WTC11 (cell line): ENCODE results near the gene TSPAN7. TPM values are rescaled to one million over a fixed set of nuclear protein-coding genes. Genes with fewer than 3 reads are reported as not detected.

ENCODE experiments used
- ATAC-seq: fragments of 200-7000 bp; cut with Tn5 transposase; 2 replicates; pipeline ENCODE4 v1.10.0; 2021; ENCODE audit warnings: mild to moderate bottlenecking, moderate library complexity
- CTCF ChIA-PET: fragments of 300-600 bp; sonication (Branson Sonifier 250); formaldehyde crosslinking; loops from one replicate; lab custom pipeline; 2021; ENCODE audit warnings: antibody characterized with exemption; lab: Charles Lee
- POLR2A ChIA-PET: fragments of 350-600 bp; sonication (Branson Sonifier 250); formaldehyde crosslinking; loops from one replicate; lab custom pipeline; 2021; ENCODE audit warnings: antibody characterized with exemption; lab: Charles Lee
- DNase-seq: peaks from one replicate; pipeline ENCODE4 v3.0.0; 2021; ENCODE audit warnings: low spot score
- H3K27ac Mint-ChIP-seq: 2 replicates; pipeline ENCODE4 v1.8.0; 2021; ENCODE audit warnings: mixed read lengths
- H3K27me3 Mint-ChIP-seq: 2 replicates; pipeline ENCODE4 v1.8.0; 2021; ENCODE audit warnings: low read depth, mild to moderate bottlenecking, moderate library complexity, mixed read lengths
- H3K36me3 Mint-ChIP-seq: 2 replicates; pipeline ENCODE4 v1.8.0; 2021; ENCODE audit warnings: mixed read lengths
- H3K4me1 Mint-ChIP-seq: 2 replicates; pipeline ENCODE4 v1.8.0; 2022; ENCODE audit warnings: mixed read lengths
- H3K4me3 Mint-ChIP-seq: 2 replicates; pipeline ENCODE4 v1.8.0; 2021; ENCODE audit warnings: mild to moderate bottlenecking, moderate library complexity, mixed read lengths
- H3K9me3 Mint-ChIP-seq: 2 replicates; pipeline ENCODE4 v1.8.0; 2021; ENCODE audit warnings: mixed read lengths
- ATF2 ChIP-seq: sonication (generic); formaldehyde crosslinking; IDR thresholded peaks from 2 replicates; pipeline ENCODE4 v1.8.1; 2022; ENCODE audit warnings: low read depth, missing genetic modification reagents, borderline replicate concordance
- CREB1 ChIP-seq: sonication (generic); formaldehyde crosslinking; IDR thresholded peaks from 2 replicates; pipeline ENCODE4 v1.8.0; 2023; ENCODE audit warnings: mild to moderate bottlenecking, missing genetic modification reagents
- CREM ChIP-seq: sonication (generic); formaldehyde crosslinking; IDR thresholded peaks from 2 replicates; pipeline ENCODE4 v1.8.1; 2022; ENCODE audit warnings: mild to moderate bottlenecking, missing genetic modification reagents, moderate library complexity
- E2F1 ChIP-seq: sonication (generic); formaldehyde crosslinking; IDR thresholded peaks from 2 replicates; pipeline ENCODE4 v1.8.0; 2022; ENCODE audit warnings: mild to moderate bottlenecking, missing genetic modification reagents
- E2F5 ChIP-seq: sonication (generic); formaldehyde crosslinking; IDR thresholded peaks from 2 replicates; pipeline ENCODE4 v1.8.1; 2022; ENCODE audit warnings: mild to moderate bottlenecking, moderate library complexity, missing genetic modification reagents
- ELF4 ChIP-seq: sonication (generic); formaldehyde crosslinking; IDR thresholded peaks from 2 replicates; pipeline ENCODE4 v1.8.1; 2022; ENCODE audit warnings: low read depth, mild to moderate bottlenecking, moderate library complexity, missing genetic modification reagents
- ESRRA ChIP-seq: sonication (generic); formaldehyde crosslinking; IDR thresholded peaks from 2 replicates; pipeline ENCODE4 v1.8.1; 2022; ENCODE audit warnings: mild to moderate bottlenecking, missing genetic modification reagents, borderline replicate concordance
- ETV6 ChIP-seq: sonication (generic); formaldehyde crosslinking; IDR thresholded peaks from 2 replicates; pipeline ENCODE4 v1.8.1; 2022; ENCODE audit warnings: mild to moderate bottlenecking, missing genetic modification reagents
- HMGA2 ChIP-seq: fragments of 250-450 bp; sonication (Bioruptor Pico); IDR thresholded peaks from 2 replicates; pipeline ENCODE4 v1.4.0; 2021; ENCODE audit warnings: mild to moderate bottlenecking, moderate library complexity
- IRF2 ChIP-seq: sonication (generic); formaldehyde crosslinking; IDR thresholded peaks from 2 replicates; pipeline ENCODE4 v1.8.0; 2022; ENCODE audit warnings: low read depth, missing genetic modification reagents, borderline replicate concordance
- JAZF1 ChIP-seq: fragments of 250-450 bp; sonication (Bioruptor Pico); IDR thresholded peaks from 2 replicates; pipeline ENCODE4 v1.9.0; 2021; ENCODE audit warnings: moderate library complexity, mild to moderate bottlenecking, inconsistent platforms
- JUN ChIP-seq: sonication (generic); formaldehyde crosslinking; IDR thresholded peaks from 2 replicates; pipeline ENCODE4 v1.8.0; 2023; ENCODE audit warnings: mild to moderate bottlenecking, missing genetic modification reagents
- MYBL2 ChIP-seq: sonication (generic); formaldehyde crosslinking; IDR thresholded peaks from 2 replicates; pipeline ENCODE4 v1.8.1; 2023; ENCODE audit warnings: mild to moderate bottlenecking, moderate library complexity, missing genetic modification reagents
- NR1H2 ChIP-seq: sonication (generic); formaldehyde crosslinking; IDR thresholded peaks from 2 replicates; pipeline ENCODE4 v1.9.0; 2021; ENCODE audit warnings: mild to moderate bottlenecking, moderate library complexity, missing genetic modification reagents
- PRRX2 ChIP-seq: fragments of 250-450 bp; sonication (Bioruptor Pico); IDR thresholded peaks from 2 replicates; pipeline ENCODE4 v1.8.0; 2021; ENCODE audit warnings: mild to moderate bottlenecking
- RORB ChIP-seq: fragments of 250-450 bp; sonication (Bioruptor Pico); IDR thresholded peaks from 2 replicates; pipeline ENCODE4 v1.9.0; 2021; ENCODE audit warnings: mild to moderate bottlenecking
- SMAD4 ChIP-seq: sonication (generic); formaldehyde crosslinking; IDR thresholded peaks from 2 replicates; pipeline ENCODE4 v1.8.0; 2022; ENCODE audit warnings: mild to moderate bottlenecking, missing genetic modification reagents
- TCF7 ChIP-seq: sonication (generic); formaldehyde crosslinking; IDR thresholded peaks from 2 replicates; pipeline ENCODE4 v1.8.0; 2022; ENCODE audit warnings: mild to moderate bottlenecking, low read depth, missing genetic modification reagents, moderate library complexity
- TP53 ChIP-seq: sonication (generic); formaldehyde crosslinking; IDR thresholded peaks from 2 replicates; pipeline ENCODE4 v1.8.1; 2023; ENCODE audit warnings: mild to moderate bottlenecking, missing genetic modification reagents
- ZBTB21 ChIP-seq: sonication (generic); formaldehyde crosslinking; IDR thresholded peaks from 2 replicates; pipeline ENCODE4 v1.8.1; 2023; ENCODE audit warnings: mild to moderate bottlenecking, missing genetic modification reagents, borderline replicate concordance
- ZNF121 ChIP-seq: sonication (generic); formaldehyde crosslinking; IDR thresholded peaks from 2 replicates; pipeline ENCODE4 v1.8.0; 2023; ENCODE audit warnings: missing genetic modification reagents
- ZNF232 ChIP-seq: sonication (generic); formaldehyde crosslinking; IDR thresholded peaks from 2 replicates; pipeline ENCODE4 v1.8.0; 2022; ENCODE audit warnings: mild to moderate bottlenecking, missing genetic modification reagents
- ZNF416 ChIP-seq: fragments of 250-450 bp; sonication (Bioruptor Pico); IDR thresholded peaks from 2 replicates; pipeline ENCODE4 v1.9.0; 2021; ENCODE audit warnings: mild to moderate bottlenecking, inconsistent platforms
- total RNA-seq: library from RNA; stranded (reverse); gene quantifications from 3 replicates; pipeline ENCODE4 v1.2.3, GENCODE V29; 2021
- TF ChIP-seq, protein P1 (sequence below): sonication (generic); formaldehyde crosslinking; IDR thresholded peaks from 2 replicates; pipeline ENCODE4 v1.8.1; 2022; ENCODE audit warnings: missing genetic modification reagents, borderline replicate concordance
- TF ChIP-seq, protein P2 (sequence below): sonication (generic); formaldehyde crosslinking; IDR thresholded peaks from 2 replicates; pipeline ENCODE4 v1.8.0; 2023; ENCODE audit warnings: missing genetic modification reagents
- TF ChIP-seq, protein P3 (sequence below): sonication (generic); formaldehyde crosslinking; IDR thresholded peaks from 2 replicates; pipeline ENCODE4 v1.8.1; 2022; ENCODE audit warnings: mild to moderate bottlenecking, missing genetic modification reagents, moderate library complexity, borderline replicate concordance

Gene TSPAN7
- total RNA-seq, 1 experiment from 2014 or later: 10.8 TPM

- Mint-ChIP-seq H3K4me3 (no peak overlapping the region), H3K27me3 (no peaks in the 10 kb centered on the region), H3K36me3 (no peaks in the 10 kb centered on the region), H3K27ac (no peak overlapping the region), H3K9me3 (no peaks in the 10 kb centered on the region), H3K4me1 (peaks cover 13% of the 10 kb centered on the region)
- no peak for TF ChIP-seq SMAD4 (CRISPR knock-in tag)
- no peak for TF ChIP-seq E2F1 (CRISPR knock-in tag)
- no peak for TF ChIP-seq PRRX2 (CRISPR knock-in tag)
- TF ChIP-seq ZNF232 (CRISPR knock-in tag): no peak
- TF ChIP-seq JUN (CRISPR knock-in tag): no peak
- no peak for TF ChIP-seq TCF7 (CRISPR knock-in tag)
- no peak for TF ChIP-seq CREM (CRISPR knock-in tag)
- no peak for TF ChIP-seq ETV6 (CRISPR knock-in tag)
- no peak for TF ChIP-seq MYBL2 (CRISPR knock-in tag)
- TF ChIP-seq, protein P1, sequence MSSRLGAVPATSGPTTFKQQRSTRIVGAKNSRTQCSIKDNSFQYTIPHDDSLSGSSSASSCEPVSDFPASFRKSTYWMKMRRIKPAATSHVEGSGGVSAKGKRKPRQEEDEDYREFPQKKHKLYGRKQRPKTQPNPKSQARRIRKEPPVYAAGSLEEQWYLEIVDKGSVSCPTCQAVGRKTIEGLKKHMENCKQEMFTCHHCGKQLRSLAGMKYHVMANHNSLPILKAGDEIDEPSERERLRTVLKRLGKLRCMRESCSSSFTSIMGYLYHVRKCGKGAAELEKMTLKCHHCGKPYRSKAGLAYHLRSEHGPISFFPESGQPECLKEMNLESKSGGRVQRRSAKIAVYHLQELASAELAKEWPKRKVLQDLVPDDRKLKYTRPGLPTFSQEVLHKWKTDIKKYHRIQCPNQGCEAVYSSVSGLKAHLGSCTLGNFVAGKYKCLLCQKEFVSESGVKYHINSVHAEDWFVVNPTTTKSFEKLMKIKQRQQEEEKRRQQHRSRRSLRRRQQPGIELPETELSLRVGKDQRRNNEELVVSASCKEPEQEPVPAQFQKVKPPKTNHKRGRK: no peak
- TF ChIP-seq ATF2 (CRISPR knock-in tag): no peak
- no peak for TF ChIP-seq CREB1 (CRISPR knock-in tag)
- TF ChIP-seq ZNF416 (CRISPR knock-in tag): no peak
- no peak for TF ChIP-seq NR1H2 (CRISPR knock-in tag)
- CTCF ChIA-PET: no interaction called here
- DNase-seq (no peak), ATAC-seq (no peak)
- POLR2A ChIA-PET: interaction anchor here (0.6 kb wide), 1 partner anchor 1494 kb away, joined by 4 read pairs; no protein-coding TSS in a partner anchor
These were observed 45.5 kb downstream of the TSPAN7 start for GRCh38 chrX:38606821-38607220.

GRCh38 chrX:38607976-38608375 is 46.6 kb downstream of the TSPAN7 start:
- Mint-ChIP-seq H3K27me3 (no peaks in the 10 kb centered on the region; the same call in 1 of the 2 replicates), H3K4me3 (no peak overlapping the region), H3K4me1 (peaks cover 14% of the 10 kb centered on the region), H3K27ac (no peak overlapping the region), H3K36me3 (no peaks in the 10 kb centered on the region), H3K9me3 (no peaks in the 10 kb centered on the region)
- DNase-seq (no peak), ATAC-seq (no peak)
- no peak for TF ChIP-seq TP53
- TF ChIP-seq RORB: no peak
- TF ChIP-seq E2F5 (CRISPR knock-in tag): no peak
- TF ChIP-seq, protein P2, sequence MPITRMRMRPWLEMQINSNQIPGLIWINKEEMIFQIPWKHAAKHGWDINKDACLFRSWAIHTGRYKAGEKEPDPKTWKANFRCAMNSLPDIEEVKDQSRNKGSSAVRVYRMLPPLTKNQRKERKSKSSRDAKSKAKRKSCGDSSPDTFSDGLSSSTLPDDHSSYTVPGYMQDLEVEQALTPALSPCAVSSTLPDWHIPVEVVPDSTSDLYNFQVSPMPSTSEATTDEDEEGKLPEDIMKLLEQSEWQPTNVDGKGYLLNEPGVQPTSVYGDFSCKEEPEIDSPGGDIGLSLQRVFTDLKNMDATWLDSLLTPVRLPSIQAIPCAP (CRISPR knock-in tag): no peak
- TF ChIP-seq ZNF121: no peak
- no peak for TF ChIP-seq ZBTB21
- TF ChIP-seq, protein P3, sequence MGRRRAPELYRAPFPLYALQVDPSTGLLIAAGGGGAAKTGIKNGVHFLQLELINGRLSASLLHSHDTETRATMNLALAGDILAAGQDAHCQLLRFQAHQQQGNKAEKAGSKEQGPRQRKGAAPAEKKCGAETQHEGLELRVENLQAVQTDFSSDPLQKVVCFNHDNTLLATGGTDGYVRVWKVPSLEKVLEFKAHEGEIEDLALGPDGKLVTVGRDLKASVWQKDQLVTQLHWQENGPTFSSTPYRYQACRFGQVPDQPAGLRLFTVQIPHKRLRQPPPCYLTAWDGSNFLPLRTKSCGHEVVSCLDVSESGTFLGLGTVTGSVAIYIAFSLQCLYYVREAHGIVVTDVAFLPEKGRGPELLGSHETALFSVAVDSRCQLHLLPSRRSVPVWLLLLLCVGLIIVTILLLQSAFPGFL (CRISPR knock-in tag): no peak
- TF ChIP-seq ESRRA: no peak
- no peak for TF ChIP-seq JAZF1
- TF ChIP-seq ELF4 (CRISPR knock-in tag): no peak
- no peak for TF ChIP-seq HMGA2 (CRISPR knock-in tag)
- no peak for TF ChIP-seq IRF2
- POLR2A ChIA-PET: no interaction called here
- CTCF ChIA-PET: no interaction called here
